CMK (cell line): ENCODE results near the gene SMIM34.

Source experiments
- DNase-seq: peaks from one replicate; pipeline ENCODE4 v3.0.0-alpha.2; 2010; ENCODE audit warnings: low read depth

The SMIM34 gene

DNA sequence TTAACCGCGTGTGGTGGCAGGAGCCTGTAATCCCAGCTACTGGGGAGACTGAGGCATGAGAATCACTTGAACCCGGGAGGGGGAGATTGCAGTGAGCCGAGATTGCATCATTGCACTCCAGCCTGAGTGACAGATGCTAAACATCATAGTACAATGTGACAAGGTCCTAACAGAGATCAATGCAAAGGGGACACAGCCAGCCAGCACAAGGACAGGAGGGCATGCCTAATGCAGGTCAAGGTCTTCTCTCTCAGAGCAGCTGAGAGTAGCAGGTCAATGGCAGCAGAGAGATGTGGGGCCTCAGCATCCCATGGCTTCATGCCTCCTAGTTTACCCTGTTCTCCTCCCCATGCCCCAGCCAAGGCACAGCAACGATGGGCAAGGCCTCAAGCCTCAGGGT, 51.4 kb downstream of the SMIM34 start:
- DNase-seq = no peak

DNA sequence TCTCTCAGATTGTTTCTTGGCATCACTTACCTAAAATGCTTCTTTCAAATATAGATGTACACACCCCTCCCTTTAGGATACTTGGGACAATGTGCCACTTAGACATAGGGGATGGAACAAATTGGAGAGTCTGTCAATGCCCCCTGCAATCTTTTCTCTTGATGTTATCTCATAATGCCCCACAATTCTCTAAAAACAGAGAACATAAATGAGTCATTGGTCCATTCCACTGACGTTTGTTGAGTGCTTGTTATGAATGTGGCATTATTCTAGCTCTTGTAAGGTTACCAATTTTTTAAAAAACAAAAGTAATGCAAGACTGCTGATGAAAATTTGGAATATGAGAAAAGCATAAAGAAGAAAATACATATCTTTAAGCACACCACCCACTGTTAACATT, 54.0 kb downstream of the SMIM34 start:
- DNase-seq = no peak
